C4-2B (cell line): ENCODE measurements around the gene ACCSL.

Source experiments
- ZFX ChIP-seq: fragments of 450-650 bp; IDR thresholded peaks from 2 replicates; pipeline ENCODE4 v1.6.1; 2017
- TF ChIP-seq, protein P1 (sequence below): fragments of 450-650 bp; conservative IDR thresholded peaks from 2 replicates; pipeline ENCODE4 v1.5.1; 2017; ENCODE audit warnings: mild to moderate bottlenecking

GRCh38 chr11:44016131-44016530 is 31.6 kb upstream of the ACCSL start:
- TF ChIP-seq, protein P1, sequence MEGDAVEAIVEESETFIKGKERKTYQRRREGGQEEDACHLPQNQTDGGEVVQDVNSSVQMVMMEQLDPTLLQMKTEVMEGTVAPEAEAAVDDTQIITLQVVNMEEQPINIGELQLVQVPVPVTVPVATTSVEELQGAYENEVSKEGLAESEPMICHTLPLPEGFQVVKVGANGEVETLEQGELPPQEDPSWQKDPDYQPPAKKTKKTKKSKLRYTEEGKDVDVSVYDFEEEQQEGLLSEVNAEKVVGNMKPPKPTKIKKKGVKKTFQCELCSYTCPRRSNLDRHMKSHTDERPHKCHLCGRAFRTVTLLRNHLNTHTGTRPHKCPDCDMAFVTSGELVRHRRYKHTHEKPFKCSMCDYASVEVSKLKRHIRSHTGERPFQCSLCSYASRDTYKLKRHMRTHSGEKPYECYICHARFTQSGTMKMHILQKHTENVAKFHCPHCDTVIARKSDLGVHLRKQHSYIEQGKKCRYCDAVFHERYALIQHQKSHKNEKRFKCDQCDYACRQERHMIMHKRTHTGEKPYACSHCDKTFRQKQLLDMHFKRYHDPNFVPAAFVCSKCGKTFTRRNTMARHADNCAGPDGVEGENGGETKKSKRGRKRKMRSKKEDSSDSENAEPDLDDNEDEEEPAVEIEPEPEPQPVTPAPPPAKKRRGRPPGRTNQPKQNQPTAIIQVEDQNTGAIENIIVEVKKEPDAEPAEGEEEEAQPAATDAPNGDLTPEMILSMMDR: no peak
- TF ChIP-seq ZFX: no peak
